Measurements from ENCODE around the gene DAB2.

Gene DAB2

GRCh38 chr5:39447968-39448367, 23.2 kb upstream of the DAB2 start:
- DNase-seq (ENCODE audit: low spot score) = no peak

GRCh38 chr5:39447059-39447458, 22.3 kb upstream of the DAB2 start:
- no peak for DNase-seq (ENCODE audit: low spot score)

- DNase-seq (ENCODE audit: low spot score) = no peak
These were observed 21.5 kb upstream of the DAB2 start for GRCh38 chr5:39446231-39446630.

- DNase-seq (ENCODE audit: low spot score) = no peak
These were observed 19.1 kb upstream of the DAB2 start for GRCh38 chr5:39443911-39444310.

- DNase-seq (ENCODE audit: low spot score) = no peak
These were observed 18.2 kb upstream of the DAB2 start for GRCh38 chr5:39442991-39443390.

GRCh38 chr5:39441838-39442237, 17.1 kb upstream of the DAB2 start:
- no peak for DNase-seq (ENCODE audit: low spot score)

GRCh38 chr5:39440958-39441624, 16.3 kb upstream of the DAB2 start:
- DNase-seq (ENCODE audit: low spot score) = no peak

- DNase-seq (ENCODE audit: low spot score) = no peak
These were observed 15.6 kb upstream of the DAB2 start for GRCh38 chr5:39440192-39440957.

GRCh38 chr5:39439582-39440162, 14.9 kb upstream of the DAB2 start:
- DNase-seq (ENCODE audit: low spot score) = no peak

GRCh38 chr5:39437467-39437866, 12.7 kb upstream of the DAB2 start:
- DNase-seq (ENCODE audit: low spot score) = no peak

- DNase-seq (ENCODE audit: low spot score) = no peak
These were observed 9.1 kb upstream of the DAB2 start for GRCh38 chr5:39433848-39434247.

- no peak for DNase-seq (ENCODE audit: low spot score)
These were observed 8.1 kb upstream of the DAB2 start for GRCh38 chr5:39432696-39433530.

GRCh38 chr5:39430461-39430860, 5.7 kb upstream of the DAB2 start:
- no peak for DNase-seq (ENCODE audit: low spot score)

- DNase-seq (ENCODE audit: low spot score) = no peak
These were observed 3.9 kb upstream of the DAB2 start for GRCh38 chr5:39428640-39429039.

- DNase-seq (ENCODE audit: low spot score) = no peak
These were observed 2.9 kb upstream of the DAB2 start for GRCh38 chr5:39427633-39428032.

- no peak for DNase-seq (ENCODE audit: low spot score)
These were observed 2.4 kb upstream of the DAB2 start for GRCh38 chr5:39427229-39427628.

- DNase-seq (ENCODE audit: low spot score) = no peak
These were observed 1.9 kb upstream of the DAB2 start for GRCh38 chr5:39426746-39427105.

- no peak for DNase-seq (ENCODE audit: low spot score)
These were observed 1.4 kb upstream of the DAB2 start for GRCh38 chr5:39426051-39426745.

GRCh38 chr5:39423331-39423751, 1.4 kb downstream of the DAB2 start:
- no peak for DNase-seq (ENCODE audit: low spot score)

- no peak for DNase-seq (ENCODE audit: low spot score)
These were observed 2.0 kb downstream of the DAB2 start for GRCh38 chr5:39422728-39423285.

- DNase-seq (ENCODE audit: low spot score) = no peak
These were observed 2.7 kb downstream of the DAB2 start for GRCh38 chr5:39422036-39422606.
